Brain microvascular endothelial cell (primary cell): ENCODE measurements around the gene FOXF2.

Source experiments
- DNase-seq: peaks from one replicate; pipeline ENCODE4 v3.0.0-alpha.2; 2020
- H3K27ac ChIP-seq: fragments of 250-450 bp; sonication (Bioruptor Pico); 2 replicates; pipeline ENCODE4 v1.5.1; 2020; ENCODE audit warnings: mild to moderate bottlenecking, moderate library complexity
- H3K27me3 ChIP-seq: fragments of 250-450 bp; sonication (Bioruptor Pico); replicated peaks from 2 replicates; pipeline ENCODE4 v1.5.1; 2020; ENCODE audit warnings: mild to moderate bottlenecking
- H3K36me3 ChIP-seq: fragments of 250-450 bp; sonication (Bioruptor Pico); replicated peaks from 2 replicates; pipeline ENCODE4 v1.5.1; 2020; ENCODE audit warnings: mild to moderate bottlenecking
- H3K4me3 ChIP-seq: 2 replicates; pipeline ENCODE4 v1.5.1; 2011; ENCODE audit warnings: low read depth, mild to moderate bottlenecking, control low read depth, low read length, moderate library complexity
- CTCF ChIP-seq: IDR thresholded peaks from 2 replicates; pipeline ENCODE4 v1.5.1; 2011; ENCODE audit warnings: low read depth, mild to moderate bottlenecking, moderate library complexity, low read length, control low read depth, inconsistent platforms; ENCODE audit errors: missing control alignments
- in situ Hi-C: cut with HindIII; loops from 2 replicates; pipeline ENCODE4 v1.10.0; 2017; ENCODE audit warnings: low sequenced_read_pairs, low pct_ligation_motif_present

The FOXF2 gene

DNA sequence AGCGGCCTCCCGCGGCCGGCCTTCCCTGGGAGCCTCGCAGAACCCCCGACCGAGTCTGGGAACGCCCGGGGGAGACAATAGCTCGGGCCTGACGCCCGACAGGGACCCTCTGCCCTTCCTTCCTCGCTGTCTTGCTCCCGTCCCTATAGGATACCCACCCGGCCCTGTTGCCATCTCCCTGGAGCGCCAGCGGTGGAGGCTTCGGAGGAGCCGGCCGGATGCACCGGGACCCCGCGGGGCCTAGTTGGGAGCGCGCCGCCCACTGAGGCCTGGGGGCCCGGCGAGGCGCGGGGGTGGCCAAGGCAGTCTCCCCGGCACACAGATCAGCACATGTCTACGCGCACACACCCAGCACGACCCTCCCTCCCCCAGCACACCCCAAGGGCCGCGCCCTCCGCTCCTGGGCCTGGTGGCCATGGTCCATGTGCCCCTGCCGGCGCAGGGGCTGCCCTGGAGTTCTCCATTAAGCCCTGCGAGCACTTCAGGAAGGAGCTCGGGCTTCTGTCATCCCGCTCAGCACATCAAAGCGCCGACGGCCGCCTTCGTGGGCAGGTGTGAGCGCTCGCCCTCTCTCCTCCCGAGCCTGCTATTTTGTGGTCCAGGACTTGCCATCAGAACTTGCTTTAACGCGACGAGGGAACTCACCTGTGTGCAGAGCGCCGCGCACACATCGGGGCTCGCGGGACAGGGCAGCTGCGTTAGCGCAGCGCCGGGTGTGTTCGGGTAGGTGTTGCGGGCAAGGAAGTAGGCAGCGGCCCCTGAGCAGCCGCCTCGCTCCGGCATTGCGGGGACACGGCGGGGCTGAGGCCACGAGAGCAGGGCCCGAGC lies 3.7 kb downstream of the FOXF2 start:
- in situ Hi-C loops, result no loop called here
- peak overlapping the region; percentile 3 for H3K4me3 ChIP-seq
- no peak for TF ChIP-seq CTCF
- no peak overlapping the region for H3K27ac ChIP-seq
- H3K27me3 ChIP-seq, result peaks cover 55% of the 10 kb centered on the region
- no peaks in the 10 kb centered on the region for H3K36me3 ChIP-seq
- no peak for DNase-seq

DNA sequence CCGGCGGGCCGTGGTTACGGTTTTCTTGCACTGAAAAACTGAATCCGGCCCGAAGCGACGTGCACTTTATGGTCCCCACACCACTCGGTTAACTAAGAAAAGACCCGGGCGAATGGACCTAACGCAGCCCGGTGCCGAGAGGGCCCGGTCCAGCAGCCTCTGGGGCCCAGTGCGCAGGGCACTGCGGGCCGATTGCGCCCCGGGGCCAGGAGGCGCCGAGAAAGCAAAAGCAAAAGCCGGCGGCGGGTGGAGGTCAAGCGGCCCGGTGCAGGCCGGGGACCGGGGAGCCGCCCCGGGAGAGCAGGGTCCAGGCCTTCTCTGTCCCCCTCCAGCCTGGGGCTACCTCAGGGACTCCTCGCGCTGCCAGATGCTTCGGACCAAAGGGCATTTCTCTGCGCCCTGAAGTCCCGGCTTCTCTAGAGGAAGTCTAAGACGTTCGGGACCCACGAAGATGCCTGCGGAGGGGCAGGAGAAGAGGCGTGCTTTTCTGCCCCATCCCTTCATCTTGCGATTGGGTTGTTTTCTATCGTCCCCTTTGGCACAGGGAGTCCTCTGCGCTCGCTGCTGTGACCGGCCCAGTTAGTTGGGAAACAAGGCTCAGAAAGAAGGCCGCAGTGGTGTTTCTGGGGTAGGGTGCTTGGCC lies 4.4 kb downstream of the FOXF2 start:
- Histone ChIP-seq H3K36me3 (no peaks in the 10 kb centered on the region), H3K27me3 (peaks cover 53% of the 10 kb centered on the region), H3K4me3 (peak overlapping the region; percentile 5), H3K27ac (no peak overlapping the region)
- TF ChIP-seq CTCF, result no peak
- in situ Hi-C loops, result no loop called here
- no peak for DNase-seq

DNA sequence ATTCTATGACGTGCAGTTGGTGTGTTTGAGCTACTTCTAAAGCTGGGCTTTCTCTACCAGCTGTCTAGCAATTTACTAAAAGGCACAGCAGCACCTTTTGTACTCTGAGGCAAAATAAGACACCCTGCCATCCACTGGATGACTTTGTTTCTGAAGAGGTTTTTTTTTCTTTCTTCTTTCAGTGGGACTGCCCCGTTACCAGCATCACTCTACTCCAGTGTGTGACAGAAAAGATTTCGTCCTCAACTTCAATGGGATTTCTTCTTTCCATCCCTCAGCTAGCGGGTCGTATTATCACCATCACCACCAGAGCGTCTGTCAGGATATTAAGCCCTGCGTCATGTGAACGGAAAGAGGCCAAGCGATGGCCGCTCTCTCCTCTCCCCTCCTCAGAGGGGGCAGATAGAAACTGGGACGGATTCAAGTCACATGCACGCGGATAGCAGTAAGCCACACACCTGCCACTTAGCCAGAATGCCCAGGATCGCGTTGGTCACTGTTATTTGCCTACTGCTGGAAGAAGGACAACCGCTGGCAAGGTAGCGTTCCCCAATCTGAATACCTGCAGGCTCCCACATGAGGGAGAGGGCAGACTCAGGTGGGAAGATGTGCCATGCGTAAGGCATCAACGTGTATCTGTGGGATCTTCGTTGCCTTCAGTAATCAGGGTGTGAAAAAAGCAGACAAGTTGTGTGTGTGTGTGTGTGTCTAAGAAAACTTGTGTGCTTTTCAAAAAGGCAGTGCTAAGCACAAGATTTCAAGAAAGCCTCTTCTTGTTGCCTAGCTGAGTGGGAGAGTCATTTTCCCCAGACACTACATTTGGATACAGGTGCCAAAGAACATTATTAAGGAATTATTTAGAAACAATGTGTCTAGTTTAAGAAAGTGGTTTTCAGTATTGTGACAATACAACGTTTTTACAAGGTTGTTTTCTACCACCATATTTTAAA lies 5.4 kb downstream of the FOXF2 start:
- TF ChIP-seq CTCF, result no peak
- H3K27ac ChIP-seq, result no peak overlapping the region
- H3K36me3 ChIP-seq, result no peaks in the 10 kb centered on the region
- no peak overlapping the region for H3K4me3 ChIP-seq
- in situ Hi-C loops, result no loop called here
- H3K27me3 ChIP-seq, result peaks cover 46% of the 10 kb centered on the region
- no peak for DNase-seq

GRCh38 chr6:1395506-1395905 lies 6.1 kb downstream of the FOXF2 start:
- no peak for TF ChIP-seq CTCF
- Histone ChIP-seq H3K36me3 (no peaks in the 10 kb centered on the region), H3K27me3 (peaks cover 41% of the 10 kb centered on the region), H3K4me3 (no peak overlapping the region), H3K27ac (no peak overlapping the region)
- no peak for DNase-seq
- in situ Hi-C loops, result no loop called here

DNA sequence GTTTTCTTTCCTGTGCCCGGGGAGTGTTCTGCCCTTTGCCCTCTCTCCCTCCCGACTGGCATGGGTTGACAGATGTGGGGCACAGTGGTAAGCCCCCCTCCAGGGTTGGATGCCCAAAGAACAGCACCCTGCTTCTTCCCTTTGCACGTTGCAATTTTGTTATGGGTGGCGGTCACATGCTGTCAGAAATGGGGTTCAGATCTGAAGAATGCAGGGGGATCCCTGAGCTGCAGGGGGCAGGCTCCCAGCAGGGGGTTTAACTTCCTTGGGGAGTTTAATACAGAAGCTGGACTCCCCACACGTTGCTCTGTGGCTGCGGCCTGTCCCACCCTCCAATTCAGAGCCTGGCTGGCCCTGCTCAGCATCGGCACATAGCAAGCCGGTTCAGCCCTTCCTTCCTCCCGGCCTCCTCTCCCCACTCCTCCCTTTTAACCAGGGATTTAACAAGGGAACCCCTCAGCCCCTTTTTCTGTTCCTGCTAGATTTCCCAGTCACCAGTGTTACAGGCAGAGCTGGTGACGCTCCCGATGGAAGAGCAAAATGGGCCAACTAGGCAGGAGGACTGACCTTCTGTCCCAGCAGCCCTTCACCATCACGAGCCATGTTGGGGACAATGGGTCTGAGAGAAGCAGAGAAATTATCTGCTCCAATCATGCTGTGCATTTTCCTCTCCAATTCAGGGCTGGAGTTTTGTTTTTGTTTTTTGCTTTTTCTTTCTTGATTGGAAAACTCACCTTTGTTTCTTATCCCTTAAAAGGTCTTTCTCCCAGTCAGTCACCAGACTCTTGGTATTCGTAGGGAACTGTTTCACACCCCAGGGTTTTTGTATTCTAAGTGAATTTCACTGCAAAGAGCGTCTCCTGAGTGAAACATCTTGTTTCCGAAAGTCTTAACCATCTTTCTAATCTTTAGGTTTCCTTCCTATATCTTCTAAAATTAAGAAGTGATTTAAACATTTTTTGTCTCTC lies 6.8 kb downstream of the FOXF2 start:
- no peak for DNase-seq
- no peak for TF ChIP-seq CTCF
- H3K4me3 ChIP-seq, result no peak overlapping the region
- H3K27ac ChIP-seq, result no peak overlapping the region
- H3K36me3 ChIP-seq, result no peaks in the 10 kb centered on the region
- peaks cover 34% of the 10 kb centered on the region for H3K27me3 ChIP-seq
- in situ Hi-C loops, result no loop called here
